Fibroblast of mammary gland (primary cell): ENCODE data around the gene OR11H6.
"Not testable (repeated sequence)": the region's sequence is repeated elsewhere in the genome, so short reads cannot be mapped to it uniquely, and the experiment has no call there.

Experiments
- DNase-seq: peaks from one replicate; pipeline ENCODE4 v3.0.0-alpha.2; 2010; ENCODE audit warnings: low read depth
- H3K4me3 ChIP-seq: 2 replicates; pipeline ENCODE4 v1.5.1; 2011; ENCODE audit warnings: low read depth, mild to moderate bottlenecking, low read length, moderate library complexity; ENCODE audit not compliant: control insufficient read depth
- TF ChIP-seq, protein P1 (sequence below): conservative IDR thresholded peaks from 2 replicates; pipeline ENCODE4 v1.5.1; 2011; ENCODE audit warnings: low read depth, low read length, inconsistent platforms; ENCODE audit not compliant: control insufficient read depth, insufficient read depth

The OR11H6 gene, protein sequence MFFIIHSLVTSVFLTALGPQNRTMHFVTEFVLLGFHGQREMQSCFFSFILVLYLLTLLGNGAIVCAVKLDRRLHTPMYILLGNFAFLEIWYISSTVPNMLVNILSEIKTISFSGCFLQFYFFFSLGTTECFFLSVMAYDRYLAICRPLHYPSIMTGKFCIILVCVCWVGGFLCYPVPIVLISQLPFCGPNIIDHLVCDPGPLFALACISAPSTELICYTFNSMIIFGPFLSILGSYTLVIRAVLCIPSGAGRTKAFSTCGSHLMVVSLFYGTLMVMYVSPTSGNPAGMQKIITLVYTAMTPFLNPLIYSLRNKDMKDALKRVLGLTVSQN

DNA sequence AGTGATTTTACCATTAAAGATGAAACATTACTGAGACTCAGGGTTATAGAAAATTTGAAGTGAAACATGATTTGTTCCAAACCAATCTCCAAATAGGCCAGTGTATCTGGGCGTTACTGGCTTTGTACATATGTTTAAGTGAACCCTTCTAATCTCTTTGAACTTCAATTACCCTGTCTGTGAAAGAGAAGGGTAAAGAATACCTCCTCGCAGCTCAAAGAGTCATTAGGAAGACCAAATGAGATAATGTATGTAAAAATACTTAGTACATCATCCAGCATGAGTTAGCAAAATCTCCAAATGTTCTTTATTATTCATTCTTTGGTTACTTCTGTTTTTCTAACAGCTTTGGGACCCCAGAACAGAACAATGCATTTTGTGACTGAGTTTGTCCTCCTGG lies at the start of gene OR11H6:
OR11H6 (plus strand) TSS at position 301 of the 400 bp plus-strand sequence; CDS start at position 301, 0 bp downstream.
- TF ChIP-seq, protein P1, sequence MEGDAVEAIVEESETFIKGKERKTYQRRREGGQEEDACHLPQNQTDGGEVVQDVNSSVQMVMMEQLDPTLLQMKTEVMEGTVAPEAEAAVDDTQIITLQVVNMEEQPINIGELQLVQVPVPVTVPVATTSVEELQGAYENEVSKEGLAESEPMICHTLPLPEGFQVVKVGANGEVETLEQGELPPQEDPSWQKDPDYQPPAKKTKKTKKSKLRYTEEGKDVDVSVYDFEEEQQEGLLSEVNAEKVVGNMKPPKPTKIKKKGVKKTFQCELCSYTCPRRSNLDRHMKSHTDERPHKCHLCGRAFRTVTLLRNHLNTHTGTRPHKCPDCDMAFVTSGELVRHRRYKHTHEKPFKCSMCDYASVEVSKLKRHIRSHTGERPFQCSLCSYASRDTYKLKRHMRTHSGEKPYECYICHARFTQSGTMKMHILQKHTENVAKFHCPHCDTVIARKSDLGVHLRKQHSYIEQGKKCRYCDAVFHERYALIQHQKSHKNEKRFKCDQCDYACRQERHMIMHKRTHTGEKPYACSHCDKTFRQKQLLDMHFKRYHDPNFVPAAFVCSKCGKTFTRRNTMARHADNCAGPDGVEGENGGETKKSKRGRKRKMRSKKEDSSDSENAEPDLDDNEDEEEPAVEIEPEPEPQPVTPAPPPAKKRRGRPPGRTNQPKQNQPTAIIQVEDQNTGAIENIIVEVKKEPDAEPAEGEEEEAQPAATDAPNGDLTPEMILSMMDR = no peak
- H3K4me3 ChIP-seq = no peak within 1 kb of the TSS
- DNase-seq = no peak

DNA sequence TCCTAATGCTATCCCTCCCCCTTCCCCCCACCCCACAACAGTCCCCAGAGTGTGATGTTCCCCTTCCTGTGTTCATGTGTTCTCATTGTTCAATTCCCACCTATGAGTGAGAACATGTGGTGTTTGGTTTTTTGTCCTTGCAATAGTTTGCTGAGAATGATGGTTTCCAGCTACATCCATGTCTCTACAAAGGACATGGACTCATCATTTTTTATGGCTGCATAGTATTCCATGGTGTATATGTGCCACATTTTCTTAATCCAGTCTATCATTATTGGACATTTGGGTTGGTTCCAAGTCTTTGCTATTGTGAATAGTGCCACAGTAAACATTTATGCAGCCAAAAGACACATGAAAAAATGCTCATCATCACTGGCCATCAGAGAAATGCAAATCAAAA lies 49.3 kb upstream of the OR11H6 start:
- not testable (repeated sequence) for H3K4me3 ChIP-seq, DNase-seq

DNA sequence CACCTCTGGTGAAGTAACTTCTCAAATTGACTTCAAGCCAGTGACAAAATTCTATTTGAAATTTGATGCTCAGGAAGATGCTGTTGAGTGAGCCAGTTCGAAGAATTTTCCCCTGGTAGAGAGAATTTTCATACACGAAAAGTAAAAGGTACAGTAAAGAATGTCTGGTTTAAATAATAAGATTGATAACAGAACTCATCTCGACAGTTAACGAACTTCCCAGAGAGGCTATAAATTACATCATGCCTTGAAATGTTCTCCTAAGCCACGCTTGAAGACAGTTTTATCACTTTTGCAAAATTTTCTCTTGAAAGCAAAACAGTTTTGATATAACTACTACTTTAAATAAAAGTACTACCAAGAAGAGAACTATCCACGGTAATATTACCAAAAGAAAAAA lies 47.2 kb upstream of the OR11H6 start:
- no peak for DNase-seq
- TF ChIP-seq, protein P1 = no peak
- no peak overlapping the region for H3K4me3 ChIP-seq

DNA sequence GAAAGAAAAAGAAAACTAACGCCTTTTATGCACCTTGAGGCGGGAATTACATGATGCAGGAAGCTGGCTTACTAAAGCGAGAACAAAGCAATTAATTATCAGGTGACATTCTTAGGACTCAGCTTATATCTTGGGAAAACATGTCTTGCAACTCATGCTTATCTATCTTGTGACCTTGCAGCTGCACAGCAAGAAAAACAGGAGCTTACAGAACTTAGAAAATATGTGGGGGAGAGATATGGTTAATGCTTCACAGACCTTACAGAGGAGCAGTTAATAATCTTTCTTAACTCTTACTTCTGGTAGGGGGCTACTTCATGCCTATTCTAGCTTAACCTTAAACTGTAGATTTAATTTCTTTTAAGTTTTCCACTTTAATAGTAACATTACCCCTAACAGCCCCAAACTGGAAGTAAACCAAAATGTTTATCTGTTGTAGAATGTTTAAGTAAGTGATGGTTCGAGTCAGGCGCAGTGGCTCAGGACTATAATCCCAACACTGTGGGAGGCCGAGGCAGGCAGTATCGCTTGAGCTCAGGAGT lies 46.0 kb upstream of the OR11H6 start:
- DNase-seq = no peak
- TF ChIP-seq, protein P1 = no peak
- H3K4me3 ChIP-seq = no peak overlapping the region

DNA sequence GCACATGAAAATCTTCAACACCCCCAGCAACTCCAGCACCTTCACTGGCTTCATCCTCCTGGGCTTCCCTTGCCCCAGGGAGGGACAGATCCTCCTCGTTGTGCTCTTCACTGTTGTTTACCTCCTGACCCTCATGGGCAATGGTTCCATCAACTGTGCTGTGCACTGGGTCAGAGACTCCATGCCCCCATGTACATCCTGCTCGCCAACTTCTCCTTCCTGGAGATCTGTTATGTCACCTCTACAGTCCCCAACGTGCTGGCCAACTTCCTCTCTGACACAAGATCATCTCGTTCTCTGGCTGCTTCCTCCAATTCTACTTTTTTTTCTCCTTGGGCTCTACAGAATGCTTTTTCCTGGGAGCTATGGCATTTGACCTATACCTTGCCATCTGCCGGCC lies 44.3 kb upstream of the OR11H6 start:
- TF ChIP-seq, protein P1 = no peak
- no peak for DNase-seq

DNA sequence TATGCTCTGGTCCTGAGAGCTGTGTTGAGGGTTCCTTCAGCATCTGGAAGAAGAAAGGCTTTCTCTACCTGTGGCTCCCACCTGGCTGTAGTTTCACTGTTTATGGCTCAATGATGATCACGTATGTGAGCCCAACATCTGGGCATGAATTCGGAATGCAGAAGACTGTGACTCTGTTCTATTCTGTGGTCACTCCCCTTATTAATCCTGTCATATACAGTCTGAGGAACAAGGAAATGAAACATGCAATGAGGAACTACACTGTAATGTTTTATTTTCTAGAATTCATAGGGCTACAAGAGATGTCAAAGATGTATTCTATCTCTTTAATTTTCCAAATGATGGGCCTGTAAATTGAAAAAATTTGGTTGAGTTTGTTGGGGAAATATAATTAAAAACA lies 43.6 kb upstream of the OR11H6 start:
- TF ChIP-seq, protein P1 = no peak
- no peak for DNase-seq
- no peak overlapping the region for H3K4me3 ChIP-seq

More for the DNA sequence above, 44.3 kb upstream of the OR11H6 start:
- no peak overlapping the region for H3K4me3 ChIP-seq

DNA sequence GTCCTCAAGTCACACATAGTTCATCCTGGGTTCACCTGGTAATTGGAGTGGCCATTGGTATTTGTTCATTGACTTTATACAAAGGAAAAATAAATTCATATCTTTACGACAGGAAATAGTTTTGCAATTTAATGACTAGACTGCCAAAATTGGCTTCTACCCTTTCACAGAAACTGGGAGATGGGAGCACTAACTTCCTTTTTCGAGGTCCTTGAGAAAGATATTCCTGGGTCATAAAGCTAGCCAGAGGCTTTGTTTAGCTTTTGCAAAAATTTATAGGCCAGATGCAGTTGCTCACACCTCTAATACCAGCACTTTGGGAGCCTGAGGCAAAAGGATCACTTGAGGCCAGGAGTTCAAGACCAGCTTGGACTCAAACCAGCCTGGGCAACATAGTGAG lies 43.0 kb upstream of the OR11H6 start:
- DNase-seq = no peak
- no peak overlapping the region for H3K4me3 ChIP-seq
- TF ChIP-seq, protein P1 = no peak
